ENCODE data around the gene TNFSF13.

GRCh38 chr17:7592422-7593021, 34.0 kb downstream of the TNFSF13 start:
- TF ChIP-seq, protein P1, sequence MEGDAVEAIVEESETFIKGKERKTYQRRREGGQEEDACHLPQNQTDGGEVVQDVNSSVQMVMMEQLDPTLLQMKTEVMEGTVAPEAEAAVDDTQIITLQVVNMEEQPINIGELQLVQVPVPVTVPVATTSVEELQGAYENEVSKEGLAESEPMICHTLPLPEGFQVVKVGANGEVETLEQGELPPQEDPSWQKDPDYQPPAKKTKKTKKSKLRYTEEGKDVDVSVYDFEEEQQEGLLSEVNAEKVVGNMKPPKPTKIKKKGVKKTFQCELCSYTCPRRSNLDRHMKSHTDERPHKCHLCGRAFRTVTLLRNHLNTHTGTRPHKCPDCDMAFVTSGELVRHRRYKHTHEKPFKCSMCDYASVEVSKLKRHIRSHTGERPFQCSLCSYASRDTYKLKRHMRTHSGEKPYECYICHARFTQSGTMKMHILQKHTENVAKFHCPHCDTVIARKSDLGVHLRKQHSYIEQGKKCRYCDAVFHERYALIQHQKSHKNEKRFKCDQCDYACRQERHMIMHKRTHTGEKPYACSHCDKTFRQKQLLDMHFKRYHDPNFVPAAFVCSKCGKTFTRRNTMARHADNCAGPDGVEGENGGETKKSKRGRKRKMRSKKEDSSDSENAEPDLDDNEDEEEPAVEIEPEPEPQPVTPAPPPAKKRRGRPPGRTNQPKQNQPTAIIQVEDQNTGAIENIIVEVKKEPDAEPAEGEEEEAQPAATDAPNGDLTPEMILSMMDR (IDR thresholded peaks at IDR 0.05) = no peak
- TF ChIP-seq POLR2A (IDR thresholded peaks at IDR 0.05) = no peak

All from heart left ventricle (tissue), 13 donors.